K562 (cell line): ENCODE results near the gene UBE2O.

Source experiments
- ELF2 ChIP-seq: fragments of 250-450 bp; sonication (Bioruptor Pico); IDR thresholded peaks from 2 replicates; pipeline ENCODE4 v1.5.0; 2021; ENCODE audit warnings: mild to moderate bottlenecking
- SMARCE1 ChIP-seq: fragments of 450-650 bp; IDR thresholded peaks from 2 replicates; pipeline ENCODE4 v1.7.1; 2016; ENCODE audit warnings: mild to moderate bottlenecking
- TARDBP ChIP-seq: fragments of 450-650 bp; IDR thresholded peaks from 2 replicates; pipeline ENCODE4 v1.6.1; 2016
- ZNF407 ChIP-seq: fragments of 450-650 bp; IDR thresholded peaks from 2 replicates; pipeline ENCODE4 v1.6.1; 2016; ENCODE audit warnings: low read depth

GRCh38 chr17:76369804-76370203 is 83.1 kb downstream of the UBE2O start:
- TF ChIP-seq SMARCE1 (no peak), ELF2 (CRISPR knock-in tag) (no peak), ZNF407 (no peak), TARDBP (no peak)
